Spleen (tissue), 11 donors: Measurements from ENCODE around the gene CACNA1C. TPM values are rescaled to one million over a fixed set of nuclear protein-coding genes. Genes with fewer than 3 reads are reported as not detected.

ENCODE experiments used
- DNase-seq: peaks from one replicate; pipeline ENCODE4 v3.0.0-alpha.2; 2020
- H3K27ac ChIP-seq, 8 donors: fragments of 200-600 bp; sonication (generic) in 7 of 8; 1 replicate in 4 of 8; 2 replicates in 4 of 8; pipeline versions ENCODE4 v1.5.0 to v1.8.0; 2016 to 2021; ENCODE audit warnings: inconsistent platforms in 4 of 8, mild to moderate bottlenecking in 4 of 8, moderate library complexity in 1 of 8
- H3K27me3 ChIP-seq, 7 donors: fragments of 200-600 bp; sonication (generic) in 6 of 7; replicated peaks in 1 of 7; 1 replicate in 4 of 7; 2 replicates in 3 of 7; pipeline versions ENCODE4 v1.5.0 to v1.8.0; 2016 to 2021; ENCODE audit warnings: inconsistent platforms in 3 of 7, mild to moderate bottlenecking in 1 of 7
- H3K36me3 ChIP-seq, 6 donors: fragments of 200-600 bp; sonication (generic) in 5 of 6; 1 replicate in 4 of 6; 2 replicates in 2 of 6; pipeline versions ENCODE4 v1.5.0 to v1.8.0; 2016 to 2021; ENCODE audit warnings: inconsistent platforms in 2 of 6
- H3K4me1 ChIP-seq, 6 donors: fragments of 200-600 bp; sonication (generic) in 5 of 6; 1 replicate in 3 of 6; 2 replicates in 3 of 6; pipeline versions ENCODE4 v1.5.0 to v1.8.0; 2016 to 2021; ENCODE audit warnings: inconsistent platforms in 3 of 6
- H3K4me3 ChIP-seq, 8 donors: fragments of 200-600 bp; sonication (generic) in 7 of 8; 1 replicate in 4 of 8; 2 replicates in 4 of 8; pipeline versions ENCODE4 v1.5.0 to v1.8.0; 2016 to 2021; ENCODE audit warnings: inconsistent platforms in 4 of 8, mild to moderate bottlenecking in 4 of 8, moderate library complexity in 2 of 8
- H3K9me3 ChIP-seq, 8 donors: fragments of 200-600 bp; sonication (generic) in 7 of 8; 1 replicate in 4 of 8; 2 replicates in 4 of 8; pipeline versions ENCODE4 v1.5.0 to v1.8.0; 2016 to 2021; ENCODE audit warnings: inconsistent platforms in 4 of 8
- POLR2A ChIP-seq, 3 donors: fragments of 450-650 bp; IDR thresholded peaks; one replicate each; pipeline ENCODE4 v1.5.1; 2017; ENCODE audit warnings: antibody characterized with exemption in 3 of 3, mild to moderate bottlenecking in 1 of 3
- POLR2AphosphoS5 ChIP-seq, 3 donors: sonication (generic); formaldehyde crosslinking; IDR thresholded peaks; one replicate each; pipeline ENCODE4 v1.5.1; 2017; ENCODE audit warnings: antibody characterized with exemption in 3 of 3
- WGBS, 5 donors: extraction: QIAGEN DNeasy Blood & Tissue Kit in 3 of 5; methylation state at CpG; one replicate each; pipeline versions ENCODE4 v1.1.5 to v1.1.7; 2013 to 2018; 5-methylcytosine and 5-hydroxymethylcytosine counted together
- intact Hi-C: fragments of 100-400 bp; cut with DNase I; formaldehyde crosslinking; loops from one replicate; pipeline ENCODE4 v1.15.0; 2023; ENCODE audit warnings: low total_unique reads
- polyA plus RNA-seq, 3 donors: library from polyadenylated mRNA; stranded (reverse); fragments of 200-250 nt; gene quantifications; one replicate each; pipeline ENCODE4 v1.2.1, GENCODE V29; 2013
- total RNA-seq, 7 donors: library from RNA; depleted of rRNA in 3 of 7; stranded (reverse); fragments of >200 nt in 3 of 7; fragmentation: NEBNext Ultra II Directional in 4 of 7; extraction: Animal tissue kit (Norgen Biotek cat#: 25700) in 4 of 7; gene quantifications; one replicate each; pipeline versions ENCODE4 v1.1.0 to v1.2.1, GENCODE V29; 2016 to 2021
- TF ChIP-seq, protein P1 (sequence below), 11 experiments: fragments of 200-600 bp in 7 of 11; fragments of 450-650 bp in 4 of 11; sonication (generic) in 4 of 11; IDR thresholded peaks in 8 of 11; conservative IDR thresholded peaks in 3 of 11; 1 replicate in 7 of 11; 2 replicates in 4 of 11; pipeline versions ENCODE4 v1.4.0 to v1.8.0; 2016 to 2021; ENCODE audit warnings: antibody characterized with exemption in 11 of 11, inconsistent platforms in 4 of 11, mild to moderate bottlenecking in 1 of 11
- donor health status: healthy with polysubstance abuse.
- donor health status: DM: no; HTN: no; CAD: no; lungs with moderate emphysema.
- donor health status: DM: no; HTN: no; CAD: no.
- donor health status: Bipolar disorder and iron deficiency.
- donor health status: healthy.
- donor health status: DM: no; HTN: no; CAD: no.
- donor health status: DM: yes; HTN: yes; CAD: no.

The CACNA1C gene
- total and polyA plus RNA-seq, 10 donors, result 0.67 to 27.6 (median 18.4) TPM

DNA sequence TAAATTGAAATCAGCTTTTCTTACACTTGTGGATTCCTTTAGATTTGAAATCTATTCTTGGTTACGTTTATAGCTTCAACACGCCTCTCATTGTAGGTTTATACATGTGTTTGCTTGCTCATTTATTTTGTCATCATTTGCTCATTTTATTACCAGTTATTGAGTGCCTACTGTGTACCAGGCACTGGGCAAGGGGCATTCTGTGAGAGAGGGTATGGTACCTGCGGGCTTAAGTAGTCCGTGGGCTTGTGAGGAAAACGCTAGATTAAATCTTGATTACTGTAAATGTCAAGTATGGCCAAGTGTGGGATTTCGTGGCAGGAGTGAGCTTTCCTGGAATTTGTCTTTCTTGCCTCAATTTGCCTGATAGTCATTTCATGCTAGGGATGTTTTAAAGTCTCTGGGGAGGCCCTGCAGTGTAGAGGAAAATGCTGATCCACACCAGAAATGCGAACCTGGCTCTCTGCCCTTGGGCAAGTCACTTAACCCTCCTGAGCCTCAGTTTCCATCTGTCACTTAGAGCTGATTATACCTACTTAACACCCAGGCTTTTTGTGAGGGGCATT is 92.7 kb downstream of the CACNA1C start:
- 79 to 87% (median 84%) methylated on average over 7 of the region's 7 CpGs for WGBS, 5 donors
- Histone ChIP-seq H3K4me1 (peaks cover 0 to 12% (median 0%) of the 10 kb centered on the region in 6 donors), H3K36me3 (no peaks in the 10 kb centered on the region), H3K27ac (no peak overlapping the region), H3K27me3 (no peaks in the 10 kb centered on the region), H3K9me3 (no peaks in the 10 kb centered on the region), H3K4me3 (no peak overlapping the region)
- intact Hi-C loops, result no loop called here
- no peak for TF ChIP-seq POLR2AphosphoS5 (IDR thresholded peaks at IDR 0.05)
- DNase-seq, result no peak

DNA sequence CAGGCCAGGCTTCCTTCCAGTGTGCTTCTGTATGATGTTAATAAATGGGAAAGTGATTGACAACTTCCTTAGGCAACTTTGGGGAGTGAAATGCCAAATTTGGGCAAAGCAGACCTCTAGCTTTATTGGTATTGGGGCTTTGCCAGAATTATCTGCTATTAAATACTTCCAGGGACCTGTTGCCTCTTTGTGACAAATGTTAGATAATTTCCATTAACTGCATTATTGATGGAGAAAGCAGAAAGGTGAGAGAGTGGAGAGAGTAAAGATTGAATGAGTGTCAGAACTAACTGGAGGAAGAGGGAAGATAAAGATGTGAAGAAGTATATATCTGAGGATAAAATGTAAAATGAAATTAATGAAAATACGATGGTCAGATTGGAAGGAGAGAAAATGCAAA is 94.5 kb downstream of the CACNA1C start:
- no peak for TF ChIP-seq POLR2A (IDR thresholded peaks at IDR 0.05)
- DNase-seq, result no peak
- Histone ChIP-seq H3K36me3 (no peaks in the 10 kb centered on the region), H3K9me3 (no peaks in the 10 kb centered on the region), H3K4me1 (no peaks in the 10 kb centered on the region), H3K27me3 (no peaks in the 10 kb centered on the region), H3K27ac (no peak overlapping the region), H3K4me3 (no peak overlapping the region)
- 72 to 93% (median 79%) methylated on average over 1 of the region's 1 CpG for WGBS, 5 donors
- intact Hi-C loops, result no loop called here

GRCh38 chr12:2149091-2149490 is 96.3 kb downstream of the CACNA1C start:
- peaks cover 0 to 11% (median 0%) of the 10 kb centered on the region in 6 donors for H3K4me1 ChIP-seq
- TF ChIP-seq, protein P1, sequence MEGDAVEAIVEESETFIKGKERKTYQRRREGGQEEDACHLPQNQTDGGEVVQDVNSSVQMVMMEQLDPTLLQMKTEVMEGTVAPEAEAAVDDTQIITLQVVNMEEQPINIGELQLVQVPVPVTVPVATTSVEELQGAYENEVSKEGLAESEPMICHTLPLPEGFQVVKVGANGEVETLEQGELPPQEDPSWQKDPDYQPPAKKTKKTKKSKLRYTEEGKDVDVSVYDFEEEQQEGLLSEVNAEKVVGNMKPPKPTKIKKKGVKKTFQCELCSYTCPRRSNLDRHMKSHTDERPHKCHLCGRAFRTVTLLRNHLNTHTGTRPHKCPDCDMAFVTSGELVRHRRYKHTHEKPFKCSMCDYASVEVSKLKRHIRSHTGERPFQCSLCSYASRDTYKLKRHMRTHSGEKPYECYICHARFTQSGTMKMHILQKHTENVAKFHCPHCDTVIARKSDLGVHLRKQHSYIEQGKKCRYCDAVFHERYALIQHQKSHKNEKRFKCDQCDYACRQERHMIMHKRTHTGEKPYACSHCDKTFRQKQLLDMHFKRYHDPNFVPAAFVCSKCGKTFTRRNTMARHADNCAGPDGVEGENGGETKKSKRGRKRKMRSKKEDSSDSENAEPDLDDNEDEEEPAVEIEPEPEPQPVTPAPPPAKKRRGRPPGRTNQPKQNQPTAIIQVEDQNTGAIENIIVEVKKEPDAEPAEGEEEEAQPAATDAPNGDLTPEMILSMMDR (IDR thresholded peaks at IDR 0.05 in 8 of 11, conservative IDR thresholded peaks at IDR 0.05 in 3 of 11), result no peak
- TF ChIP-seq POLR2AphosphoS5 (IDR thresholded peaks at IDR 0.05) (no peak), POLR2A (IDR thresholded peaks at IDR 0.05) (no peak)
- no peaks in the 10 kb centered on the region for H3K9me3 ChIP-seq
- H3K4me3 ChIP-seq, result no peak overlapping the region
- 68 to 80% (median 73%) methylated on average over 3 of the region's 3 CpGs for WGBS, 5 donors
- DNase-seq, result no peak
- intact Hi-C loops, result no loop called here
- H3K36me3 ChIP-seq, result no peaks in the 10 kb centered on the region
- H3K27me3 ChIP-seq, result no peaks in the 10 kb centered on the region
- no peak overlapping the region for H3K27ac ChIP-seq

DNA sequence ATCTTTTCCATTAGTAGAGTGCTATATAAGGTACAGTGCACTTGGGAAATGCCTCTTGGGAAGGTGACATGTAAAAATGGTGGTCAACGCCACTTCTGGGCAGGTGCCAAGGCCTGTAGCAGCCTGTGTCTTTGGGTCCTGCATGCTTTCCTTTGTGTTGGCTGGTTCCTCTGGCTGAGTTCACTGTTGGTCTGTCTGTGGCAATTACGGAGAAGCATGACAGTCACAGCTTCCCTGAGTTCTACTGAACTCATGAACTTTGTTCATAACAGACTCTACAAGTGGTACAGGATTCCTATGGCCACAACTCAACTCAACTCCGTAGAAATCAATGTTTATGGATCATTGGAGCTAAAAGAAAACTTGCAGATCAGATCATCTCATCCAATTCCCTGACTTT is 98.0 kb downstream of the CACNA1C start:
- Histone ChIP-seq H3K4me1 (peaks cover 0 to 15% (median 0%) of the 10 kb centered on the region in 6 donors), H3K27ac (no peak overlapping the region), H3K9me3 (no peaks in the 10 kb centered on the region), H3K27me3 (no peaks in the 10 kb centered on the region), H3K4me3 (no peak overlapping the region), H3K36me3 (no peaks in the 10 kb centered on the region)
- WGBS, 5 donors, result 83 to 91% (median 91%) methylated on average over 3 of the region's 3 CpGs
- no peak for TF ChIP-seq POLR2A (IDR thresholded peaks at IDR 0.05)
- intact Hi-C loops, result no loop called here
- DNase-seq, result no peak

DNA sequence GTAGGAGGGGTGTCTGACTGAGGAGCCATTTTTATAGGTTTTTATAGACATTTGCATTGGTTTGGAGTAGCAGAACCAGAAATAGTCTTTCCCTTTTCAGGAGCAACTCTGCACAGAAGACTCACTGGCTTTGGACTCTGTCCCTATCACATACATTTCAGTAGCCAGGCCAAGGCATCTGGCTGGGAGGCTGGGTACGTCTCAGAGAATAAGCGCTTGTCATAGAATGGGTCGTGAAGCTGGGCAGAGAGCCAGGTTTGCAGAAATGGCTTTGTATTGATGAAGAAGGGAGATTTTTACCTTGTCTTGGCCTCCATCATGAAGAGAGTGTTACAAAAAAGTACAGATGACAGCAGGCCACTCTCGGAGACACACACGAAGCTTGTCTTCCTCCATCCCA is 98.6 kb downstream of the CACNA1C start:
- H3K27me3 ChIP-seq, result no peaks in the 10 kb centered on the region
- TF ChIP-seq POLR2A (IDR thresholded peaks at IDR 0.05) (no peak), POLR2AphosphoS5 (IDR thresholded peaks at IDR 0.05) (no peak)
- TF ChIP-seq, protein P1 (IDR thresholded peaks at IDR 0.05 in 8 of 11, conservative IDR thresholded peaks at IDR 0.05 in 3 of 11), result no peak
- DNase-seq, result no peak
- H3K27ac ChIP-seq, result no peak overlapping the region
- H3K4me3 ChIP-seq, result no peak overlapping the region
- 89 to 94% (median 92%) methylated on average over 5 of the region's 5 CpGs for WGBS, 5 donors
- intact Hi-C loops, result no loop called here
- no peaks in the 10 kb centered on the region for H3K36me3 ChIP-seq
- peaks cover 0 to 15% (median 0%) of the 10 kb centered on the region in 6 donors for H3K4me1 ChIP-seq
- H3K9me3 ChIP-seq, result no peaks in the 10 kb centered on the region

- Histone ChIP-seq H3K36me3 (no peaks in the 10 kb centered on the region), H3K9me3 (no peaks in the 10 kb centered on the region), H3K4me1 (peaks cover 0 to 15% (median 0%) of the 10 kb centered on the region in 6 donors), H3K4me3 (no peak overlapping the region), H3K27ac (no peak overlapping the region), H3K27me3 (no peaks in the 10 kb centered on the region)
- TF ChIP-seq, protein P1 (IDR thresholded peaks at IDR 0.05 in 8 of 11, conservative IDR thresholded peaks at IDR 0.05 in 3 of 11), result no peak
- TF ChIP-seq POLR2A (IDR thresholded peaks at IDR 0.05) (no peak), POLR2AphosphoS5 (IDR thresholded peaks at IDR 0.05) (no peak)
- WGBS, 5 donors, result 73 to 94% (median 87%) methylated on average over 5 of the region's 5 CpGs
- intact Hi-C loops, result no loop called here
- no peak for DNase-seq
These were observed 99.3 kb downstream of the CACNA1C start for GRCh38 chr12:2152134-2152533.
